Panc1 (cell line): ENCODE results near the gene NTNG1.

Experiments used
- POLR2AphosphoS5 ChIP-seq: IDR thresholded peaks from 2 replicates; pipeline ENCODE4 v1.6.1; 2012; ENCODE audit warnings: mild to moderate bottlenecking, low read depth, low read length, moderate library complexity
- SIN3A ChIP-seq: IDR thresholded peaks from 2 replicates; pipeline ENCODE4 v1.6.1; 2012; ENCODE audit warnings: low read depth, mild to moderate bottlenecking, low read length, moderate library complexity, borderline replicate concordance; ENCODE audit not compliant: insufficient read depth
- TCF7L2 ChIP-seq: IDR thresholded peaks from 2 replicates; pipeline ENCODE4 v1.6.1; 2011; ENCODE audit warnings: mild to moderate bottlenecking, low read depth, low read length, inconsistent platforms
- TF ChIP-seq, protein P1 (sequence below): fragments of 450-650 bp; IDR thresholded peaks from 2 replicates; pipeline ENCODE4 v1.5.1; 2017; ENCODE audit warnings: mild to moderate bottlenecking
- TF ChIP-seq, protein P2 (sequence below), 2 experiments: IDR thresholded peaks; 2 replicates each; pipeline ENCODE4 v1.6.1; 2011 to 2012; ENCODE audit warnings: low read depth in 2 of 2, control low read depth in 1 of 2, low read length in 1 of 2, mild to moderate bottlenecking in 1 of 2, moderate library complexity in 1 of 2; ENCODE audit not compliant: insufficient read depth in 1 of 2

DNA sequence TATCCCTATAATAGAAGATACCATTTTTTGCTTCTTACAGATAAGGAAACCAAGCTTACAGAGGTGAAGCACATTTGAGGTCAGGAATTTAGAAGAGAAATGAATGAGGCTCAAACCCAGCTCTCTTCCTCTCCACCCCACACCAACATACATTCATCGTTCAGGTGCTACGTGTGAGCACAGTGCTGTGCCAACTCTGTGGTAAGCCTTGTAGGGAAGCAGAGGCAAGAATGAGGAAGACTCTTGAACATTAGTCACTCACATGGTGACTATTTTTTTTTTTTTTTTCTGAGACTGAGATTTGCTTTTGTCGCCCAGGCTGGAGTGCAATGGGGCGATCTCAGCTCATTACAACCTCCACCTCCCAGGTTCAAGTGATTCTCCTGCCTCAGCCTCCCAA lies 314.0 kb downstream of the NTNG1 start:
- TF ChIP-seq, protein P1, sequence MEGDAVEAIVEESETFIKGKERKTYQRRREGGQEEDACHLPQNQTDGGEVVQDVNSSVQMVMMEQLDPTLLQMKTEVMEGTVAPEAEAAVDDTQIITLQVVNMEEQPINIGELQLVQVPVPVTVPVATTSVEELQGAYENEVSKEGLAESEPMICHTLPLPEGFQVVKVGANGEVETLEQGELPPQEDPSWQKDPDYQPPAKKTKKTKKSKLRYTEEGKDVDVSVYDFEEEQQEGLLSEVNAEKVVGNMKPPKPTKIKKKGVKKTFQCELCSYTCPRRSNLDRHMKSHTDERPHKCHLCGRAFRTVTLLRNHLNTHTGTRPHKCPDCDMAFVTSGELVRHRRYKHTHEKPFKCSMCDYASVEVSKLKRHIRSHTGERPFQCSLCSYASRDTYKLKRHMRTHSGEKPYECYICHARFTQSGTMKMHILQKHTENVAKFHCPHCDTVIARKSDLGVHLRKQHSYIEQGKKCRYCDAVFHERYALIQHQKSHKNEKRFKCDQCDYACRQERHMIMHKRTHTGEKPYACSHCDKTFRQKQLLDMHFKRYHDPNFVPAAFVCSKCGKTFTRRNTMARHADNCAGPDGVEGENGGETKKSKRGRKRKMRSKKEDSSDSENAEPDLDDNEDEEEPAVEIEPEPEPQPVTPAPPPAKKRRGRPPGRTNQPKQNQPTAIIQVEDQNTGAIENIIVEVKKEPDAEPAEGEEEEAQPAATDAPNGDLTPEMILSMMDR: no peak
- TF ChIP-seq POLR2AphosphoS5 (no peak), SIN3A (no peak), TCF7L2 (no peak)
- TF ChIP-seq, protein P2, sequence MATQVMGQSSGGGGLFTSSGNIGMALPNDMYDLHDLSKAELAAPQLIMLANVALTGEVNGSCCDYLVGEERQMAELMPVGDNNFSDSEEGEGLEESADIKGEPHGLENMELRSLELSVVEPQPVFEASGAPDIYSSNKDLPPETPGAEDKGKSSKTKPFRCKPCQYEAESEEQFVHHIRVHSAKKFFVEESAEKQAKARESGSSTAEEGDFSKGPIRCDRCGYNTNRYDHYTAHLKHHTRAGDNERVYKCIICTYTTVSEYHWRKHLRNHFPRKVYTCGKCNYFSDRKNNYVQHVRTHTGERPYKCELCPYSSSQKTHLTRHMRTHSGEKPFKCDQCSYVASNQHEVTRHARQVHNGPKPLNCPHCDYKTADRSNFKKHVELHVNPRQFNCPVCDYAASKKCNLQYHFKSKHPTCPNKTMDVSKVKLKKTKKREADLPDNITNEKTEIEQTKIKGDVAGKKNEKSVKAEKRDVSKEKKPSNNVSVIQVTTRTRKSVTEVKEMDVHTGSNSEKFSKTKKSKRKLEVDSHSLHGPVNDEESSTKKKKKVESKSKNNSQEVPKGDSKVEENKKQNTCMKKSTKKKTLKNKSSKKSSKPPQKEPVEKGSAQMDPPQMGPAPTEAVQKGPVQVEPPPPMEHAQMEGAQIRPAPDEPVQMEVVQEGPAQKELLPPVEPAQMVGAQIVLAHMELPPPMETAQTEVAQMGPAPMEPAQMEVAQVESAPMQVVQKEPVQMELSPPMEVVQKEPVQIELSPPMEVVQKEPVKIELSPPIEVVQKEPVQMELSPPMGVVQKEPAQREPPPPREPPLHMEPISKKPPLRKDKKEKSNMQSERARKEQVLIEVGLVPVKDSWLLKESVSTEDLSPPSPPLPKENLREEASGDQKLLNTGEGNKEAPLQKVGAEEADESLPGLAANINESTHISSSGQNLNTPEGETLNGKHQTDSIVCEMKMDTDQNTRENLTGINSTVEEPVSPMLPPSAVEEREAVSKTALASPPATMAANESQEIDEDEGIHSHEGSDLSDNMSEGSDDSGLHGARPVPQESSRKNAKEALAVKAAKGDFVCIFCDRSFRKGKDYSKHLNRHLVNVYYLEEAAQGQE (IDR thresholded peaks at IDR 0.05; ENCODE audit: insufficient read depth in 1 of 2, low read depth in 2 of 2, low read length in 1 of 2): no peak
